Lower leg skin (tissue), 4 donors: ENCODE data around the gene LIN9. TPM values are rescaled to one million over a fixed set of nuclear protein-coding genes. Genes with fewer than 3 reads are reported as not detected.
"Not testable (repeated sequence)": the region's sequence is repeated elsewhere in the genome, so short reads cannot be mapped to it uniquely, and the experiment has no call there.

Experiments used
- DNase-seq, 2 donors: peaks; one replicate each; pipeline ENCODE4 v3.0.0-alpha.2; 2019; ENCODE audit warnings: low spot score in 2 of 2
- H3K4me3 ChIP-seq: fragments of 200-600 bp; sonication (generic); 2 replicates; pipeline ENCODE4 v1.5.1; 2017; ENCODE audit warnings: mild to moderate bottlenecking, low read depth; ENCODE audit not compliant: poor library complexity, severe bottlenecking
- POLR2A ChIP-seq, 2 donors: fragments of 450-650 bp; IDR thresholded peaks; one replicate each; pipeline ENCODE4 v1.6.1; 2016 to 2017; ENCODE audit warnings: antibody characterized with exemption in 2 of 2, mild to moderate bottlenecking in 1 of 2, moderate library complexity in 1 of 2
- WGBS, 2 donors: methylation state at CpG; one replicate each; pipeline ENCODE4 v1.1.5; 2018; 5-methylcytosine and 5-hydroxymethylcytosine counted together
- intact Hi-C: fragments of 100-400 bp; cut with DNase I; formaldehyde crosslinking; loops from one replicate; pipeline ENCODE4 v1.15.0; 2023; ENCODE audit warnings: low total_unique reads
- total RNA-seq, 4 donors: library from RNA; depleted of rRNA; stranded (reverse); fragments of >200 nt; gene quantifications; one replicate each; pipeline ENCODE4 v1.1.0, GENCODE V29; 2016
- TF ChIP-seq, protein P1 (sequence below), 3 donors: fragments of 450-650 bp; IDR thresholded peaks; one replicate each; pipeline ENCODE4 v1.5.1; 2016; ENCODE audit warnings: antibody characterized with exemption in 3 of 3, mild to moderate bottlenecking in 3 of 3, moderate library complexity in 2 of 3

The LIN9 gene
- total RNA-seq, 4 donors from 2014 or later, result 3.8 to 5.7 (median 4.9) TPM

DNA sequence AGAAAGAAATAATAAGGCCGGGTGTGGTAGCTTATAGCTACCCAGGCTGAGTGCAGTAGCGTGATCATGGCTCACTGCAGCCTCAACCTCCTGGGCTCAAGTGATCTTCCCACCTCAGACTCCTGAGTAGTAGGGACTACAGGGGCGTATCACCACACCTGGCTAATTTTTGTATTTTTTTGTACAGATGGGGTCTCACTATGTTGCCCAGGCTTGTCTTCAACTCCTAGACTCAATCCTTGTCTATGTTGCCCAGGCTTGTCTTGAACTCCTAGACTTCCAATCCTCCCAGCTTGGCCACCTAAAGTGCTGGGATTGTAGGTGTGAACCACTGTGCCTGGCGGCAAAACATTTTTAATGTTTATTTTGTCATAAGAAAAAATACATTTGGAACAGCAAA lies 55.0 kb downstream of the LIN9 start:
- H3K4me3 ChIP-seq, result no peak overlapping the region
- TF ChIP-seq POLR2A (IDR thresholded peaks at IDR 0.05), result no peak
- TF ChIP-seq, protein P1, sequence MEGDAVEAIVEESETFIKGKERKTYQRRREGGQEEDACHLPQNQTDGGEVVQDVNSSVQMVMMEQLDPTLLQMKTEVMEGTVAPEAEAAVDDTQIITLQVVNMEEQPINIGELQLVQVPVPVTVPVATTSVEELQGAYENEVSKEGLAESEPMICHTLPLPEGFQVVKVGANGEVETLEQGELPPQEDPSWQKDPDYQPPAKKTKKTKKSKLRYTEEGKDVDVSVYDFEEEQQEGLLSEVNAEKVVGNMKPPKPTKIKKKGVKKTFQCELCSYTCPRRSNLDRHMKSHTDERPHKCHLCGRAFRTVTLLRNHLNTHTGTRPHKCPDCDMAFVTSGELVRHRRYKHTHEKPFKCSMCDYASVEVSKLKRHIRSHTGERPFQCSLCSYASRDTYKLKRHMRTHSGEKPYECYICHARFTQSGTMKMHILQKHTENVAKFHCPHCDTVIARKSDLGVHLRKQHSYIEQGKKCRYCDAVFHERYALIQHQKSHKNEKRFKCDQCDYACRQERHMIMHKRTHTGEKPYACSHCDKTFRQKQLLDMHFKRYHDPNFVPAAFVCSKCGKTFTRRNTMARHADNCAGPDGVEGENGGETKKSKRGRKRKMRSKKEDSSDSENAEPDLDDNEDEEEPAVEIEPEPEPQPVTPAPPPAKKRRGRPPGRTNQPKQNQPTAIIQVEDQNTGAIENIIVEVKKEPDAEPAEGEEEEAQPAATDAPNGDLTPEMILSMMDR (IDR thresholded peaks at IDR 0.05), result no peak
- intact Hi-C loops, result no loop called here
- DNase-seq, result no peak
- 96 to 98% methylated on average over 4 of the region's 4 CpGs for WGBS, 2 donors

DNA sequence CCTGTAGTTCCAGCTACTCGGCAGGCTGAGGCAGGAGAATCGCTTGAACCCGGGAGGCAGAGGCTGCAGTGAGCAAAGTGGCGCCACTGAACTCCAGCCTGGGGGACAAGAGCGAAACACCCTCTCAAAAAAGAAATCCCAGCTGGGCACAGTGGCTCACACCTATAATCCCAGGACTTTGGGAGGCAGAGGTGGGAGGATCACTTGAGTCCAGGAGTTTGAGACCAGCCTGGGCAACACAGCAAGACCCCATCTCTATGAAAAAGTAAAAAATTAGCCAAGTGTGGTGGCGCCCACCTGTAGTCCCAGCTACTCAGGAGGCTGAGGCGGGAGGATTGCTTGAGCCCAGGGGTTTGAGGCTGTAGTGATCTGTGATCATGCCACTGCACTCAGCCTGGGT lies 56.1 kb downstream of the LIN9 start:
- intact Hi-C loops, H3K4me3 ChIP-seq, DNase-seq: not testable (repeated sequence)
- 94 to 98% methylated on average over 7 of the region's 7 CpGs for WGBS, 2 donors

DNA sequence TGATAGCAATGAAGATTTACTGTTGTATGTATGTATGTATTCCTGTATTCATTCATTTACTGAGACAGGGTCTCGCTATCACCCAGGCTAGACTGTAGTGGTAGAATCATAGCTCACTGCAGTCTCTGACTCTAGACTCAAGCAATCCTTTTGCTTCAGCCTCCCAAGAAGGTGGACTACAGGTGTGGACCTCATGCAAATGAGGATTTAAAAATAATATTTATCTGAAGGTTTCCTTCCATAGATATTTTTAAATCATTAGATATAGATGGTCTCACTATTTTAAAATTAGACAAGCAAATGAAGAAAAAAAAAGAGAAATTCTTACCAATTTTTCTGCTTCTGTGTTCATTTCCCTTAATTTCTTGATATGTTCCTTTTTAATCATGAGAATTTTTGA lies 58.5 kb downstream of the LIN9 start:
- TF ChIP-seq, protein P1 (IDR thresholded peaks at IDR 0.05), result no peak
- TF ChIP-seq POLR2A (IDR thresholded peaks at IDR 0.05), result no peak
- no peak for DNase-seq
- WGBS, 2 donors, result 100% methylated on average over 1 of the region's 1 CpG
- H3K4me3 ChIP-seq, result no peak overlapping the region
- intact Hi-C loops, result no loop called here

DNA sequence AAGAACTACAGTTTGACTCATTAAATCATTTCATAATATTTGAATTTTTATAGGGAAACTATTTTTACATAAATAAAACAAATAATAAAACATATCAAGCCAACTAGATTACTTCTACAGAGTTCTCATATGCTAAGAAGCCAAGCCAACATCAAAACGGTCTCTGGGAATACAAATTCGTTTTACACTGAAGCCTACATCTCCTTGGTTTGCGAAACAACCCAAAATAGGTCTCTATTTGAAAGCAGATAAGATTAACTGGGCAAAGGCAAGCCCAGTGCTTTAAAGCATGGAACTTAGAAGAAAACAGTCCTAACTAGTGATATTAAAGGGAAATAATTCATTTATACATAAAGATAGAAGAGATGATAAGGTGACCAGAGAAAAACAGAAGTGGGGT lies 60.2 kb downstream of the LIN9 start:
- TF ChIP-seq, protein P1 (IDR thresholded peaks at IDR 0.05), result no peak
- TF ChIP-seq POLR2A (IDR thresholded peaks at IDR 0.05), result no peak
- H3K4me3 ChIP-seq, result no peak overlapping the region
- intact Hi-C loops, result no loop called here
- DNase-seq, result no peak
- WGBS, 2 donors, result 75 to 77% methylated on average over 3 of the region's 3 CpGs

DNA sequence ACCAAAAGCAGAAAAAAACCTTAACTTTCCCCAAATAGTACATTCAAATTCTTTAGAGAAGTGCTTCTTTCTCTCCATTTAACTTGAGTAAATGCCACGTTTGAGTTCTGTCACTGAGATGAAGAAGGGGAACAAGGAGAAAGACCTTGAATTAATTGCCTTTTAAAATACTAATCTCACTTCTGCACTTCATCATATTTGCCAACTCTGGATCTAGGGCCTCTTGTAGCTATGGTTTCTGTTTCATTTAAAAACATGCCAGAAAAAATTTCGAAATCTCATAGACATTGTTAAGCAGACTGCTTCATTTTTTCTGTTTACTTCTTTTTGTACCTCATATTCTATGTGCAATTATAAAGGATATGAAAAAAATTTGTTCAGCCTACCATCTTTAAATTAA lies 60.9 kb downstream of the LIN9 start:
- intact Hi-C loops, result no loop called here
- H3K4me3 ChIP-seq, result no peak overlapping the region
- WGBS, 2 donors, result 42 to 52% methylated on average over 2 of the region's 2 CpGs
- TF ChIP-seq POLR2A (IDR thresholded peaks at IDR 0.05), result no peak
- TF ChIP-seq, protein P1 (IDR thresholded peaks at IDR 0.05), result no peak
- no peak for DNase-seq

DNA sequence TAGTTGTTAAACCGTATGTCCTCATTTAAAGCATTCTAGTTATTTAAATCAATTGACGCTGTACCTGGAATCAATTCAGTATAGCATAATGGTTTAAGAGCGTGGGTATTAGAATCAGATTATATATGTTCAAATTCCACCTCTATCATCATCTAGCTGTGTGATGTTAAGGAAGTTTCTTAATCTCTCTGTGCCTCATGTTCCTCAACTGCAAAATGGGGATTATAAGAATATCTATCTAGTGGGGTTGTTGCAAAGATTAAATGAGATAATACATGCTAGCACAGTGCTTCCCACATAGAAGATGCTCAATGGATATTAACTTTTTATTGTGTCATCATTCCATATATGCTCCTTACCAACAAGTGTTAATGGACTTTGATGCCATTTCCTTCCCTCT lies 69.5 kb downstream of the LIN9 start:
- TF ChIP-seq, protein P1 (IDR thresholded peaks at IDR 0.05), result no peak
- TF ChIP-seq POLR2A (IDR thresholded peaks at IDR 0.05), result no peak
- intact Hi-C loops, result no loop called here
- 96 to 98% methylated on average over 3 of the region's 3 CpGs for WGBS, 2 donors
- DNase-seq, result no peak
- no peak overlapping the region for H3K4me3 ChIP-seq
